Stimulated activated CD8-positive, alpha-beta memory T cell treated with anti-CD3 and anti-CD28 coated beads, Interleukin-12 subunit alpha, Interleukin-12 subunit beta, amount 100 ng/mL, for 24 hours (primary cell): Measurements from ENCODE around the gene PGBD5.
A peak's percentile ranks its signal among the peaks of the same experiment; 100 is the strongest.
"Not testable (repeated sequence)": the region's sequence is repeated elsewhere in the genome, so short reads cannot be mapped to it uniquely, and the experiment has no call there.

Source experiments
- DNase-seq: peaks from one replicate; pipeline ENCODE4 v3.0.0-alpha.2; 2020; ENCODE audit errors: extremely low read depth

Gene PGBD5

GRCh38 chr1:230426246-230427093, at the start of gene PGBD5:
TSS of gene PGBD5 (minus strand) at chr1:230426332. CDS start at chr1:230425928, 404 bp downstream.
- peak; percentile 16 for DNase-seq

- DNase-seq = not testable (repeated sequence)
These were observed 48.8 kb upstream of the PGBD5 start for GRCh38 chr1:230474924-230475323.

GRCh38 chr1:230470750-230471149, 44.6 kb upstream of the PGBD5 start:
- not testable (repeated sequence) for DNase-seq

GRCh38 chr1:230469271-230469670, 43.1 kb upstream of the PGBD5 start:
- DNase-seq = no peak

- DNase-seq = no peak
These were observed 39.6 kb upstream of the PGBD5 start for GRCh38 chr1:230465691-230466090.

GRCh38 chr1:230464671-230465070, 38.5 kb upstream of the PGBD5 start:
- no peak for DNase-seq

- no peak for DNase-seq
These were observed 37.6 kb upstream of the PGBD5 start for GRCh38 chr1:230463760-230464159.

GRCh38 chr1:230463326-230463725, 37.2 kb upstream of the PGBD5 start:
- no peak for DNase-seq

- no peak for DNase-seq
These were observed 33.3 kb upstream of the PGBD5 start for GRCh38 chr1:230459465-230459864.

- no peak for DNase-seq
These were observed 32.4 kb upstream of the PGBD5 start for GRCh38 chr1:230458509-230458908.

- DNase-seq = no peak
These were observed 30.3 kb upstream of the PGBD5 start for GRCh38 chr1:230456478-230456877.

- DNase-seq = no peak
These were observed 29.2 kb upstream of the PGBD5 start for GRCh38 chr1:230455291-230455690.

- DNase-seq = no peak
These were observed 27.2 kb upstream of the PGBD5 start for GRCh38 chr1:230453377-230453776.

GRCh38 chr1:230441183-230442029, 15.3 kb upstream of the PGBD5 start:
- DNase-seq = no peak

- DNase-seq = no peak
These were observed 9.0 kb upstream of the PGBD5 start for GRCh38 chr1:230435108-230435507.

- no peak for DNase-seq
These were observed 5.4 kb upstream of the PGBD5 start for GRCh38 chr1:230431527-230431926.

GRCh38 chr1:230430499-230430898, 4.4 kb upstream of the PGBD5 start:
- no peak for DNase-seq

GRCh38 chr1:230429067-230429735, 3.1 kb upstream of the PGBD5 start:
- no peak for DNase-seq

- DNase-seq = no peak
These were observed 1.8 kb upstream of the PGBD5 start for GRCh38 chr1:230427981-230428380.

- DNase-seq = no peak
These were observed 1.2 kb upstream of the PGBD5 start for GRCh38 chr1:230427094-230427876.
